ENCODE results near the gene BAG1.

Gene BAG1

DNA sequence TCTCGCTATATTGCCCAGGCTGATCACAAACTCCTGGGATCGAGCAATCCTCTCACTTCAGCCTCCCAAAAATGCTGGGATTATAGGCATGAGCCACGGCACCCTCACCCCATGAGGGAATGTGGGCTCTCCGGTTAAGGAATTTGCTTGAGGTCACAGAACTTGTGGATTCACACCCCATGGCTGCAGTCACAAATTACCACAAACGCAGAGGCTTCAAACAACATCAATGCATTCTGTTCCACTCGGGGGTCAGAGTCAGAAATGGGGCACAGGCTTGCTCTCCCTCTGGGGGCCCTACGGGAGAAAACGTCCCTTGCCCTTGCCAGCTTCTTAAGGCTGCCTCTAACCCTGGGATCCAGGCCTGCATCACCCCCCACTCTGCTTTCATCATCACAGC lies 36.8 kb downstream of the BAG1 start:
- H3K4me1 ChIP-seq (ENCODE audit: control insufficient read depth in 1 of 2, insufficient read depth in 2 of 2, low read length in 2 of 2), result peaks cover 4 to 5% of the 10 kb centered on the region in 2 donors
- H3K27ac ChIP-seq (ENCODE audit: low read length), result no peak overlapping the region
- no peaks in the 10 kb centered on the region for H3K27me3 ChIP-seq (ENCODE audit: low read depth, low read length)
- no peak overlapping the region for H3K4me3 ChIP-seq (ENCODE audit: low read depth in 1 of 2, low read length in 2 of 2)
- no peaks in the 10 kb centered on the region for H3K36me3 ChIP-seq (ENCODE audit: control insufficient read depth in 1 of 2, insufficient read depth in 2 of 2, low read length in 2 of 2)
- no peaks in the 10 kb centered on the region for H3K9me3 ChIP-seq (ENCODE audit: control insufficient read depth in 1 of 2, low read length in 2 of 2)

DNA sequence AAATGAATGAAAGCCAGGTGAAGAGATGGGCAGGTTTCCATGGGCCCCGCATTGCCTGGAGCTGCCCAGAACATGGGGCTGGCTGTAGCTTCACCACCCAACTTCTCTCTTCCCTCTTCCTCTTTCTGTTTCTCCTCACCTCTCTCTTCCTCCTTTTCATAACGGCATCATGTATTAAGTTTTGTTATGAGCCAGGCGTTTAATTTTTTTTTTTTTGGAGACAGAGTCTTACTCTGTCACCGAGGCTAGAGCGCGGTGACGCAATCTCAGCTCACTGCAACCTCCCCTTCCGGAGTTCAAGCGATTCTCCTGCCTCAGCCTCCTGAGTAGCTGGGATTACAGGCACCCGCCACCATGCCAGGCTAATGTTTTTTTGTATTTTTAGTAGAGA lies 37.5 kb downstream of the BAG1 start:
- Histone ChIP-seq H3K27ac (ENCODE audit: low read length) (no peak overlapping the region), H3K27me3 (ENCODE audit: low read depth, low read length) (no peaks in the 10 kb centered on the region)

GRCh38 chr9:33225319-33226147 lies 39.0 kb downstream of the BAG1 start:
- H3K27ac ChIP-seq (ENCODE audit: low read length), result no peak overlapping the region
- H3K9me3 ChIP-seq (ENCODE audit: control insufficient read depth in 1 of 2, low read length in 2 of 2), result no peaks in the 10 kb centered on the region
- peaks cover 4 to 5% of the 10 kb centered on the region in 2 donors for H3K4me1 ChIP-seq (ENCODE audit: control insufficient read depth in 1 of 2, insufficient read depth in 2 of 2, low read length in 2 of 2)
- H3K27me3 ChIP-seq (ENCODE audit: low read depth, low read length), result no peaks in the 10 kb centered on the region
- H3K4me3 ChIP-seq (ENCODE audit: low read depth in 1 of 2, low read length in 2 of 2), result no peak overlapping the region
- H3K36me3 ChIP-seq (ENCODE audit: control insufficient read depth in 1 of 2, insufficient read depth in 2 of 2, low read length in 2 of 2), result no peaks in the 10 kb centered on the region

More for the DNA sequence above, 37.5 kb downstream of the BAG1 start:
- Histone ChIP-seq H3K4me3 (ENCODE audit: low read depth in 1 of 2, low read length in 2 of 2) (no peak overlapping the region), H3K36me3 (ENCODE audit: control insufficient read depth in 1 of 2, insufficient read depth in 2 of 2, low read length in 2 of 2) (no peaks in the 10 kb centered on the region), H3K4me1 (ENCODE audit: control insufficient read depth in 1 of 2, insufficient read depth in 2 of 2, low read length in 2 of 2) (peaks cover 4 to 5% of the 10 kb centered on the region in 2 donors), H3K9me3 (ENCODE audit: control insufficient read depth in 1 of 2, low read length in 2 of 2) (no peaks in the 10 kb centered on the region)

- Histone ChIP-seq H3K36me3 (ENCODE audit: control insufficient read depth in 1 of 2, insufficient read depth in 2 of 2, low read length in 2 of 2) (no peaks in the 10 kb centered on the region), H3K27me3 (ENCODE audit: low read depth, low read length) (no peaks in the 10 kb centered on the region), H3K4me3 (ENCODE audit: low read depth in 1 of 2, low read length in 2 of 2) (no peak overlapping the region), H3K27ac (ENCODE audit: low read length) (no peak overlapping the region), H3K4me1 (ENCODE audit: control insufficient read depth in 1 of 2, insufficient read depth in 2 of 2, low read length in 2 of 2) (peaks cover 4 to 5% of the 10 kb centered on the region in 2 donors), H3K9me3 (ENCODE audit: control insufficient read depth in 1 of 2, low read length in 2 of 2) (no peaks in the 10 kb centered on the region)
Measured at GRCh38 chr9:33223696-33224095, 40.8 kb downstream of the BAG1 start.

GRCh38 chr9:33222031-33222430 lies 42.5 kb downstream of the BAG1 start:
- Histone ChIP-seq H3K36me3 (ENCODE audit: control insufficient read depth in 1 of 2, insufficient read depth in 2 of 2, low read length in 2 of 2) (no peaks in the 10 kb centered on the region), H3K9me3 (ENCODE audit: control insufficient read depth in 1 of 2, low read length in 2 of 2) (no peaks in the 10 kb centered on the region), H3K4me1 (ENCODE audit: control insufficient read depth in 1 of 2, insufficient read depth in 2 of 2, low read length in 2 of 2) (peaks cover 4 to 5% of the 10 kb centered on the region in 2 donors), H3K4me3 (ENCODE audit: low read depth in 1 of 2, low read length in 2 of 2) (no peak overlapping the region), H3K27ac (ENCODE audit: low read length) (no peak overlapping the region), H3K27me3 (ENCODE audit: low read depth, low read length) (no peaks in the 10 kb centered on the region)

DNA sequence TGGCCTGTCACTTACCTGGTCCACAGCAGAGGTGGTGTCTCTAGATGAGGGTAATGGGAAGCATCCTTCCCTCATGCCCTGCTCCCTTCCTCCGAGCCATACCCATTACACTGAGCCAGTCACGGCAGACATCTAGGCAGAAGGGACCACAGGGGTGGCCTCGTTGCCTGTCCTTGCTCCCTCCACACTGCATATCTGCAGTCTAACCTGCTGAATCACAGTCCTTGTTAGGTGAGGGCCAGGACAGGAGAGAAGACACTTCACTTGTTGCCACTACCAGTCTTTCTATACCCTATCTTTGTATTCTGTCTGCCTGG lies 43.0 kb downstream of the BAG1 start:
- Histone ChIP-seq H3K27ac (ENCODE audit: low read length) (no peak overlapping the region), H3K4me1 (ENCODE audit: control insufficient read depth in 1 of 2, insufficient read depth in 2 of 2, low read length in 2 of 2) (peaks cover 4 to 5% of the 10 kb centered on the region in 2 donors), H3K4me3 (ENCODE audit: low read depth in 1 of 2, low read length in 2 of 2) (no peak overlapping the region)

DNA sequence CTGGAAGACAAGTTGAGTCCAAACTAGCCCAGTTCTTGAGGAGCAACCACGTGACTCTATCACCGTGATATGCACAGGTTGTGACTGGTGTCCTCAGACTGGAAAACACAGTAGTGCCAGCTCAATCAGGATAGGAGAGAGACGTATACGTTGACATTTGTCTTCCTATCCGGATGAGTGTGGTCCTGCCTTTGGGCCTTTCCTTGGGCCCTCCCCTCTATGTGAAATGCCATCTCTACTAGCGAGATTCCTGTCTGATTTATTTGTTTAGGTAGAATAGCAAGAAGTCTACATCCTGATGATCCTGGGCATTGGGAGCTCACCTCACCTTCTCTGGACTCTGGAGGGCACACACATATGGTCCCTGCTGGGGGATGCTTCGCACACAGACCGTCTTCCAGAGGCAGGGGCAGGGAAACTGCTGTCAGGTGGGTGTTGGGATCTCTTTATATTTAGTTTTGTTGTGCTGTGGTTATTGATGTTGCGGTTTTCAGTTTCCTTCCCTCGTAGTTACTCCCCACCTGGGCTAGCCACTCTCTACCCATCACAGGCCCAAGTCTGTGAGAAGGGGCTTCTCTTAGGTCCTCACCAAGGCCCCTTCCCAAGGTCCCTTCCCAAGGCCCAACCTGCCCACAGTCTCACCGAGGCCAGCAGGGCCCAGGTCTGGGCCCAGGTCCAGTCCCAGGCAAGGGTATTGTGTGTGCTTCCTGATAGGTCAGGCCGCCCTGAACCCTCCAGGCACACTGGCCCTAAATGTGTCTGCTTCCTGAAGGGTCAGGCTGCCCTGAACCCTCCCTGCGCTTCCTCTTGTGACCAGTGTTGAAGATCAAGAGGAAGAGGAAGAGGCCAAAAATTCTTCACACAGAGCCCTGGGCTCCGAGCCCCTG lies 43.6 kb downstream of the BAG1 start:
- Histone ChIP-seq H3K27ac (ENCODE audit: low read length) (no peak overlapping the region), H3K9me3 (ENCODE audit: control insufficient read depth in 1 of 2, low read length in 2 of 2) (no peaks in the 10 kb centered on the region), H3K4me3 (ENCODE audit: low read depth in 1 of 2, low read length in 2 of 2) (no peak overlapping the region), H3K4me1 (ENCODE audit: control insufficient read depth in 1 of 2, insufficient read depth in 2 of 2, low read length in 2 of 2) (peaks cover 2 to 4% of the 10 kb centered on the region in 2 donors), H3K27me3 (ENCODE audit: low read depth, low read length) (no peaks in the 10 kb centered on the region), H3K36me3 (ENCODE audit: control insufficient read depth in 1 of 2, insufficient read depth in 2 of 2, low read length in 2 of 2) (no peaks in the 10 kb centered on the region)

More for the DNA sequence above, 43.0 kb downstream of the BAG1 start:
- no peaks in the 10 kb centered on the region for H3K9me3 ChIP-seq (ENCODE audit: control insufficient read depth in 1 of 2, low read length in 2 of 2)
- H3K27me3 ChIP-seq (ENCODE audit: low read depth, low read length), result no peaks in the 10 kb centered on the region
- H3K36me3 ChIP-seq (ENCODE audit: control insufficient read depth in 1 of 2, insufficient read depth in 2 of 2, low read length in 2 of 2), result no peaks in the 10 kb centered on the region

DNA sequence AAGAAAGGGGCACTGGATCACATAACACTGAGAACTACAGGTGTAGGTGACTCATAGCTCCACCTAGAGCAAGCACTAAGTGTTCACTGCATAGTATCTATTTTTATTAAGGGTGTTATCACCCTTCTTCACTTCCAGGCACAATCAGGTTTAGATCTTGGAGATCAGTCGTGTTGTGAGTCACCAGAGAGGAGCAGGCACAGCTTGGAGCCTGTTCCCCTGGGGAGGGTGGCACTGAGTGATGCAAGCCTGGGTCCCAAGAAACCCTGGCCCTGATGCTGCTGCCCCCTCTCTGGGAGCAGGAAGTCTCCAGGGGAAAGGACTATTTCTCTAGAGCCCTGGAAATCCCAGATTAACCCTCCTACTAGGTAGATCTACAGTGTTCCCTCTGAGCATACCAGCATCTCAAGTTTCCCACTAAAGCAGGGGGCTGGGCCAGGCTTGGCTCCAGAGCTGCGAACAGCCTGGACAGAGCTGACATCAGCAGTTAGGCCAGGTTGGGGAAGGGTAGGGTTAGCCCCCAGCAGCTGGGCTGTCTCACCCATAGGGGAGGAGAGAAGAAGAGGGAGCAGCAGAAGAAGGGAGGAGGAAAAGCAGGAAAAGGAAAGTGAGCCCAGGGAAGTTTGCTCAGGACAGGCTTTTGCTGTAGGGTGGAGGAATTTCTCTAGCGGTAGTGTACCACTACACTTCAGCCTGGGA lies 52.7 kb downstream of the BAG1 start:
- Histone ChIP-seq H3K36me3 (ENCODE audit: control insufficient read depth in 1 of 2, insufficient read depth in 2 of 2, low read length in 2 of 2) (no peaks in the 10 kb centered on the region), H3K4me3 (ENCODE audit: low read depth in 1 of 2, low read length in 2 of 2) (no peak overlapping the region), H3K4me1 (ENCODE audit: control insufficient read depth in 1 of 2, insufficient read depth in 2 of 2, low read length in 2 of 2) (no peaks in the 10 kb centered on the region), H3K27me3 (ENCODE audit: low read depth, low read length) (no peaks in the 10 kb centered on the region), H3K9me3 (ENCODE audit: control insufficient read depth in 1 of 2, low read length in 2 of 2) (no peaks in the 10 kb centered on the region), H3K27ac (ENCODE audit: low read length) (no peak overlapping the region)

GRCh38 chr9:33210006-33210715 lies 54.3 kb downstream of the BAG1 start:
- Histone ChIP-seq H3K9me3 (ENCODE audit: control insufficient read depth in 1 of 2, low read length in 2 of 2) (no peaks in the 10 kb centered on the region), H3K36me3 (ENCODE audit: control insufficient read depth in 1 of 2, insufficient read depth in 2 of 2, low read length in 2 of 2) (no peaks in the 10 kb centered on the region), H3K4me3 (ENCODE audit: low read depth in 1 of 2, low read length in 2 of 2) (no peak overlapping the region), H3K4me1 (ENCODE audit: control insufficient read depth in 1 of 2, insufficient read depth in 2 of 2, low read length in 2 of 2) (no peaks in the 10 kb centered on the region), H3K27me3 (ENCODE audit: low read depth, low read length) (no peaks in the 10 kb centered on the region), H3K27ac (ENCODE audit: low read length) (no peak overlapping the region)

GRCh38 chr9:33209394-33209793 lies 55.1 kb downstream of the BAG1 start:
- no peaks in the 10 kb centered on the region for H3K4me1 ChIP-seq (ENCODE audit: control insufficient read depth in 1 of 2, insufficient read depth in 2 of 2, low read length in 2 of 2)
- no peaks in the 10 kb centered on the region for H3K27me3 ChIP-seq (ENCODE audit: low read depth, low read length)
- H3K4me3 ChIP-seq (ENCODE audit: low read depth in 1 of 2, low read length in 2 of 2), result no peak overlapping the region
- H3K9me3 ChIP-seq (ENCODE audit: control insufficient read depth in 1 of 2, low read length in 2 of 2), result no peaks in the 10 kb centered on the region
- no peaks in the 10 kb centered on the region for H3K36me3 ChIP-seq (ENCODE audit: control insufficient read depth in 1 of 2, insufficient read depth in 2 of 2, low read length in 2 of 2)
- H3K27ac ChIP-seq (ENCODE audit: low read length), result no peak overlapping the region
